GM10266 (cell line): Measurements from ENCODE around the gene TTBK1.

ENCODE experiments used
- DNase-seq: peaks from one replicate; pipeline ENCODE4 v3.0.0; 2012; ENCODE audit errors: extremely low spot score
- TF ChIP-seq, protein P1 (sequence below): IDR thresholded peaks from 2 replicates; pipeline ENCODE4 v1.5.1; 2012; ENCODE audit warnings: mild to moderate bottlenecking, low read depth; ENCODE audit not compliant: control insufficient read depth, insufficient read depth; ENCODE audit errors: missing control alignments

Gene TTBK1

DNA sequence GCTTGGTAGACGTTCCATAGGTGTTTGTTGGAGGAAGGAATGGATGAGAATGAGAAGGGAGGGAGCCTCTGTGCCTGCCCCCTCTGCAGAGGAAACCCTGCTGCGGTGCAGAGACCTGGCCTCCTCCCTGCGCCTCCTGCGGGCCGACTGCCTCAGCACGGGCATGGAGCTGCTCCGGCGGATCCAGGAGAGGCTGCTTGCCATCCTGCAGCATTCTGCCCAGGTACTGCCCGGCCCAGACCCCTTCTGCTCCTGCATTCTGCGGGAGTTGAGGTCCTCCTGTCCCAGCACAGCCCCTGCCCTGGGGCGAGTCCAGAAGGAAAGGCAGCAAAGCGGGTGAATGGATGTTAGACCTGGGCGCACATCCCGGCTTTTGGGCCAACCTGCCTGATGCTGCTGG is 20.1 kb upstream of the TTBK1 start:
- TF ChIP-seq, protein P1, sequence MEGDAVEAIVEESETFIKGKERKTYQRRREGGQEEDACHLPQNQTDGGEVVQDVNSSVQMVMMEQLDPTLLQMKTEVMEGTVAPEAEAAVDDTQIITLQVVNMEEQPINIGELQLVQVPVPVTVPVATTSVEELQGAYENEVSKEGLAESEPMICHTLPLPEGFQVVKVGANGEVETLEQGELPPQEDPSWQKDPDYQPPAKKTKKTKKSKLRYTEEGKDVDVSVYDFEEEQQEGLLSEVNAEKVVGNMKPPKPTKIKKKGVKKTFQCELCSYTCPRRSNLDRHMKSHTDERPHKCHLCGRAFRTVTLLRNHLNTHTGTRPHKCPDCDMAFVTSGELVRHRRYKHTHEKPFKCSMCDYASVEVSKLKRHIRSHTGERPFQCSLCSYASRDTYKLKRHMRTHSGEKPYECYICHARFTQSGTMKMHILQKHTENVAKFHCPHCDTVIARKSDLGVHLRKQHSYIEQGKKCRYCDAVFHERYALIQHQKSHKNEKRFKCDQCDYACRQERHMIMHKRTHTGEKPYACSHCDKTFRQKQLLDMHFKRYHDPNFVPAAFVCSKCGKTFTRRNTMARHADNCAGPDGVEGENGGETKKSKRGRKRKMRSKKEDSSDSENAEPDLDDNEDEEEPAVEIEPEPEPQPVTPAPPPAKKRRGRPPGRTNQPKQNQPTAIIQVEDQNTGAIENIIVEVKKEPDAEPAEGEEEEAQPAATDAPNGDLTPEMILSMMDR, result no peak
- DNase-seq, result no peak

DNA sequence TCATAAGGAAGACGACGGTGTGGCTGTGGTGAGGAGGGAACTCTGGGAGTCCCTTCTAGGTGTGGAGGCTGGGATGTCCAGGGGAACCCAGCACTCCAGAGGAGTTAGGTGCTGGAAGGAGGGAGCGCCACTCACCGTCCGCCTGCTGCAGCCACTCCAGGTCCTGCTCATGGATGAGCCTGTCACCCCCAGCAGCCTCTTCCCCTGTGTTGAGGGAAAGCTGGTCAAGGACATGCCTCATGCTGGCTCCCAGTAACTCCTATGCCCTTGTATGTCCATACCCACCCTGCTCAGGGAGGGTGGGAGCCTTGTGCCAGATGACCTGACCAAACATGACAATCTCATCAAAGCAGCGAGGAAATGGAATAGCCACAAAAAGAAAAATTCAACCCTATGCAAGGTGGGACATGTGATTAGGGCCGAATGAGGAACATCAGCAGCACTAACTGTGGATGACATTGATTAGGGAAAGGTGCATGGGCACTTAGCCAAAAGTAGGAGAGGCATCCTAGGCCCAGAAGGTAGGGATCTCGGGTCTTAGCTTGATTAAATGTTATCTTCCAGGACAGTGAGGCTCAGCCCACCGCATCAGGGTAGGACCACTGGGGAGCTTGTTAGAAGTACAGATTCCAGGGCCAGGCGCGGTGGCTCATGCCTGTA is 17.0 kb upstream of the TTBK1 start:
- TF ChIP-seq, protein P1, result no peak
- DNase-seq, result no peak

DNA sequence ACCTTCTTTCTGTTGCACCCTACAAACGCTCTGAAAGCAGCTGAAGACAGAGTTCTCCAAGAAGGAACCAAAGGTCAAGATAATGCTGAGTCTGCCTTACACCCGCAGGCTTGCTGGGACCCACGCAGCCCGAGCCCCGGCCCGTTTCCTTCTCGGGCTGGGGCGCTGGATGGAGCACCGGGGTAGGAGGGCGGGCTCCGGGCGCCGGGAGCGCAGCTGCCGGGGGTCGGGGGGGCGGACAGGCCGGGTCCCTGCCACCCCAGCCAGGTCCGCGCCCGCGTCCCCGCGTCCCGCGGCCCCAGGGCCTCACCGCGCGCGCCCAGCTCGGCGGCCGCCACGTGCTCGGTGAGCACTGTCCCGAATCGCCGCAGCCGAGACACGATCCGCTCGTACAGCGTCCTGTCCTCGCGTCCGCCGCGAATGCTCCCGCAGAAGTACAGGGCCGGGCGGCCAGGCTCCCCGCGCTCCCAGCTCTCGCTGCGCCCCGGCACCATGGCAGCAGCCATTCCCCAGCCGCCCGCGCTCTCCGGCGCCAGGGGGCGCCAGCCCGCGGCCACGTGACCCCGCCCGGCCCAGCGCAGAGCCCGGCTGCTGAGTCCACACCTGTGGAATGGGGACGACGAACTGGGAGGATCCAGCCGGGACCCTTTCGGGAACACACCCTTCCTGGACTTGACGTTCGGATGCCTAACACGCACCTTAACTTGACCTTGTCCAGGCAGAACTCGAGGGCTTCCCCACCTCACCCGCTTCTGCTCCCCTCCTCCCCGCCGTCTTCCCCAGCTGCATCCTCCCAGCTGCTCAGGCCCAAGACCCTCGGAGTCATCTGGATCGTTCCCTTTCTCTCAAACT is 14.1 kb upstream of the TTBK1 start, which contains the start of gene DNPH1:
TSS of gene DNPH1 (minus strand) at position 531 of the 852 bp plus-strand sequence. CDS start at position 506, 25 bp downstream.
- DNase-seq, result peak; percentile 90
- TF ChIP-seq, protein P1, result peak; percentile 98

DNA sequence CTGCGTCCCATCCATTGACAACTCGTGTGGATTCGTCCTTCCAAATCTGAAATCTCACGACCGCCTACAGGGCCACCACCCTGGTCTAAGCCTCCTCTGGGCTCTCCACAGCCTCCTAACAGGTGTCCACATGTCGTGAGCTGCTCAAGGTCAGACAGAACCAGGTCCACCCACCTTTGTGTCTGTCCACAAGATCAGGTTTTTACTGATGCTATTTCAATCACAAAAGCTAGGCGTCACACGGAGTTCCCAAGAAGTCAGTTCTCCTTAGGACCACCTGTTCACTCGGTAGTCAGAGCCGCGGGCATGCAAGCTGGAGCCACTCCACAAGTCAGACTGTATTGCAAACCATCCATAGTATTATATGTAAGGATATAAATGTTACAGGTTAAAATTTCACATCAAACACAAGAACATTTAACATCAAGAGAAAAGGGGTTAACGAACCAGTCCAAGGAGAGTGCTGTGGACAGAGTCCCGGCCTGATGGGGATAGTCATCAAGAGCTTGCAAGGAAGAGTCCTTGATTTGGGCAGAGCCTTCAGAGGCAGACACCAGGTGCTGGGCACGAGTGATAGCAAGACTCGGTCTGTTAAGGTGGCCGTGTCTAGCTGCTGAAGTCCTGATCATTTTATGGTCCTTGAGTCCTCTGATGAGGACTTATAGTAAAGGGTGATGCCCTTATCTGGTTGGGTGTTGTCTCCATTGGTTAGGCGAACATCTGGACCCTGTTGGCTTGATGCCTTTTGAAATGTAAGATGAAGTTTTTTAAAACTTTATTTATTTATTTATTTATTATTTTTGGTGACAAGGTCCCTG is 13.3 kb upstream of the TTBK1 start:
- no peak for DNase-seq
- TF ChIP-seq, protein P1, result no peak

DNA sequence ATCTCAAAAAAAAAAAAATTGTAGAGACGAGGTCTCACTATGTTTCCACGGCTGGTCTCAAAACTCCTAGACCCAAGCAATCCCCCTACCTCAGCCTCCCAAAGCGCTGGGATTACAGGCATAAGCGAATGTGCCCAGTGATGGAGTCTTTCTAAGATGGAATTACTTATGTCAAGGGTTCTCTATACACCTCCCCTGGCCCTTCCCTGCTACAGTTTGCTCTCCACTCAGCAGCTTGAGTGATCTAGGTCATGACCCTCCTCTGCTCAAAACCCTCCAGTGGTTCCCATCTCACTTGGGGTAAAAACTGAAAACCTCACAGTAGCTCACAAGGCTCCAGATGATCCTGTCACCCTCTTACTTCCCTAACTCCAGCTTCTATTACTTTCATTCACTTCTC is 12.2 kb upstream of the TTBK1 start:
- DNase-seq, result peak; percentile 6
- TF ChIP-seq, protein P1, result no peak

DNA sequence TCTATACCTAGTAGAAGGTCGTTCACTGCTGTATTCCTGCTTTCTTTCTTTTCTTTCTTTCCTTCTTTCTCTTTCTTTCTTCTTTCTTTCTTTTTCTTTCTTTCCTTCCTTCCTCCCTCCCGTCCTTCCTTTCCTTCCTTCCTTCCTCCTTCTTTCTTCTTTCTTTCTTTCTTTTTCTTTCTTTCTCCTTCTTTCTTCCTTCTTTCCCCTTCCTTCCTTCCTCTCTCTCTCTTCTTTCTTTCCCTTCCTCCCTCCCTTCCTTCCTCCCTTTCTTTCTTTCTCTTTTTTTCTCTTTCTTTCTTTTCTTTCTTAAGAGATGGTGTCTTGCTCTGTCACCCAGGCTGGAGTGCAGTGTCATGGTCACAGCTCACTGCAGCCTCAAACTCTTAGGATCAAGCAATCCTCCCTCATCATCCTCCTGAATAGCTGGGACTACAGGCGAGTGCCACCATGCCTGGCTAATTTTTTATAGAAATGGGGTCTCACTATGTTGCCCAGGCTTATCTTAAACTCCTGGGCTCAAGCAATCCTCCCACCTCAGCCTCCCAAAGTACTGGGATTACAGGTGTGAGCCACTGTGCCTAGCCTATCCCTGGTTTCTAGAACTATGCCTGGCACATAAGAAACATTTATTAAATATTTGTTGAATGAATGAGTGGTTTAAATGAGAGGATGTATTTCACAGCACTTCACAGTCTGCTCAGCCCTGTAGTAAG is 11.4 kb upstream of the TTBK1 start:
- no peak for DNase-seq
- TF ChIP-seq, protein P1, result no peak
